DND-41 (cell line): ENCODE data around the gene BCAP31.

Experiments used
- EZH2 ChIP-seq: IDR thresholded peaks from 3 replicates; pipeline ENCODE4 v1.6.1; 2012; ENCODE audit warnings: borderline replicate concordance, low read depth, mild to moderate bottlenecking, moderate library complexity, low read length, inconsistent platforms; ENCODE audit not compliant: severe bottlenecking
- TF ChIP-seq, protein P1 (sequence below): IDR thresholded peaks from 2 replicates; pipeline ENCODE4 v1.5.1; 2012; ENCODE audit warnings: borderline replicate concordance, low read length, moderate library complexity, mild to moderate bottlenecking; ENCODE audit not compliant: poor library complexity, severe bottlenecking; ENCODE audit errors: extremely low read depth

- TF ChIP-seq, protein P1, sequence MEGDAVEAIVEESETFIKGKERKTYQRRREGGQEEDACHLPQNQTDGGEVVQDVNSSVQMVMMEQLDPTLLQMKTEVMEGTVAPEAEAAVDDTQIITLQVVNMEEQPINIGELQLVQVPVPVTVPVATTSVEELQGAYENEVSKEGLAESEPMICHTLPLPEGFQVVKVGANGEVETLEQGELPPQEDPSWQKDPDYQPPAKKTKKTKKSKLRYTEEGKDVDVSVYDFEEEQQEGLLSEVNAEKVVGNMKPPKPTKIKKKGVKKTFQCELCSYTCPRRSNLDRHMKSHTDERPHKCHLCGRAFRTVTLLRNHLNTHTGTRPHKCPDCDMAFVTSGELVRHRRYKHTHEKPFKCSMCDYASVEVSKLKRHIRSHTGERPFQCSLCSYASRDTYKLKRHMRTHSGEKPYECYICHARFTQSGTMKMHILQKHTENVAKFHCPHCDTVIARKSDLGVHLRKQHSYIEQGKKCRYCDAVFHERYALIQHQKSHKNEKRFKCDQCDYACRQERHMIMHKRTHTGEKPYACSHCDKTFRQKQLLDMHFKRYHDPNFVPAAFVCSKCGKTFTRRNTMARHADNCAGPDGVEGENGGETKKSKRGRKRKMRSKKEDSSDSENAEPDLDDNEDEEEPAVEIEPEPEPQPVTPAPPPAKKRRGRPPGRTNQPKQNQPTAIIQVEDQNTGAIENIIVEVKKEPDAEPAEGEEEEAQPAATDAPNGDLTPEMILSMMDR: no peak
- no peak for TF ChIP-seq EZH2
Measured at GRCh38 chrX:153768311-153769157, 44.3 kb upstream of the BCAP31 start.
